Suprapubic skin (tissue), 4 donors: ENCODE data around the gene GARNL3. TPM values are rescaled to one million over a fixed set of nuclear protein-coding genes. Genes with fewer than 3 reads are reported as not detected.

Experiments used
- DNase-seq, 2 donors: peaks; one replicate each; pipeline ENCODE4 v3.0.0-alpha.2; 2019; ENCODE audit warnings: low spot score in 2 of 2
- H3K27ac ChIP-seq: fragments of 200-600 bp; sonication (generic); one replicate; pipeline ENCODE4 v1.5.1; 2019
- H3K27me3 ChIP-seq: fragments of 200-600 bp; sonication (generic); one replicate; pipeline ENCODE4 v1.5.1; 2019
- H3K36me3 ChIP-seq: fragments of 200-600 bp; sonication (generic); one replicate; pipeline ENCODE4 v1.5.1; 2019
- H3K4me1 ChIP-seq: fragments of 200-600 bp; sonication (generic); one replicate; pipeline ENCODE4 v1.5.1; 2019
- H3K4me3 ChIP-seq: fragments of 200-600 bp; sonication (generic); one replicate; pipeline ENCODE4 v1.5.1; 2019; ENCODE audit warnings: mild to moderate bottlenecking
- H3K9me3 ChIP-seq: fragments of 200-600 bp; sonication (generic); one replicate; pipeline ENCODE4 v1.5.1; 2019
- EP300 ChIP-seq: sonication (generic); formaldehyde crosslinking; IDR thresholded peaks from one replicate; pipeline ENCODE4 v1.6.1; 2017; ENCODE audit warnings: antibody characterized with exemption
- POLR2A ChIP-seq, 2 donors: fragments of 450-650 bp; IDR thresholded peaks; one replicate each; pipeline ENCODE4 v1.6.1; 2017; ENCODE audit warnings: antibody characterized with exemption in 2 of 2, mild to moderate bottlenecking in 2 of 2, moderate library complexity in 2 of 2
- POLR2AphosphoS5 ChIP-seq, 3 donors: sonication (generic); formaldehyde crosslinking; IDR thresholded peaks; one replicate each; pipeline ENCODE4 v1.6.1; 2017; ENCODE audit warnings: antibody characterized with exemption in 3 of 3
- WGBS: methylation state at CpG from one replicate; pipeline ENCODE4 v1.1.5; 2018; 5-methylcytosine and 5-hydroxymethylcytosine counted together
- total RNA-seq, 4 donors: library from RNA; depleted of rRNA; stranded (reverse); fragments of >200 nt; gene quantifications; one replicate each; pipeline ENCODE4 v1.1.0, GENCODE V29; 2016
- TF ChIP-seq, protein P1 (sequence below), 2 donors: fragments of 200-600 bp in 1 of 2; fragments of 450-650 bp in 1 of 2; sonication (generic) in 1 of 2; IDR thresholded peaks; one replicate each; pipeline ENCODE4 v1.5.1; 2016 to 2019; ENCODE audit warnings: antibody characterized with exemption in 2 of 2, mild to moderate bottlenecking in 1 of 2, moderate library complexity in 1 of 2

Gene GARNL3
- total RNA-seq, 4 donors from 2014 or later: 12.5 to 23.3 (median 18.4) TPM

DNA sequence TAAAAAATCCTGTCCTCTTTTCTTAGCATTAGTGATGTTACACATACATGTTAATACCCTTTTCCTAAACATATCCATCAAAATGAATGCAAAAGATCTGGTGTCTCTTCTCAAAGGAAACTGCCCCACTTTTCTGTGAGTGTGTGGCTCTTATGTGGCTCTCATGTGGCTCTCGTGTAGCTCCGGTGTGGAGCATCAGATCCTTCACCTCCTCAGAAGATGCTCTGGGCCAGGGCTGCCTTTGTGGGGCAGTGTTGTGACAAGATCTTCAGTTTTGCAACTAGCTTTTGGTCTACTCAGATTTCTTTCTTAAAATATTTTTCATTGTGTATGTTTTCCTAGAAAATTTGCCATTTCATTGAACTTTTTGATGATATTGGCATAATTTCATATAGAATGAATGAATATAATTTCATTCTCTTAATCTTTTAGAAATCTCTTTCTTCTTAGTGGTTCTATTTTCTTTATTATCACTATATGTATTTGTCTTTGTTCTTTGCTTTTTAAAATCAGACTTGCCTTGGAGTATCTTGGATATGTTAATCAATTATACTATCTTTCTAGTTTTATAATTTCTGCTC, 19.4 kb downstream of the GARNL3 start:
- DNase-seq: no peak
- WGBS: 37% methylated on average over 2 of the region's 2 CpGs
- Histone ChIP-seq H3K9me3 (no peaks in the 10 kb centered on the region), H3K27me3 (no peaks in the 10 kb centered on the region), H3K27ac (no peak overlapping the region), H3K36me3 (no peaks in the 10 kb centered on the region), H3K4me3 (no peak overlapping the region), H3K4me1 (no peaks in the 10 kb centered on the region)
- TF ChIP-seq POLR2AphosphoS5 (IDR thresholded peaks at IDR 0.05) (no peak), POLR2A (IDR thresholded peaks at IDR 0.05) (no peak), EP300 (no peak)
- TF ChIP-seq, protein P1, sequence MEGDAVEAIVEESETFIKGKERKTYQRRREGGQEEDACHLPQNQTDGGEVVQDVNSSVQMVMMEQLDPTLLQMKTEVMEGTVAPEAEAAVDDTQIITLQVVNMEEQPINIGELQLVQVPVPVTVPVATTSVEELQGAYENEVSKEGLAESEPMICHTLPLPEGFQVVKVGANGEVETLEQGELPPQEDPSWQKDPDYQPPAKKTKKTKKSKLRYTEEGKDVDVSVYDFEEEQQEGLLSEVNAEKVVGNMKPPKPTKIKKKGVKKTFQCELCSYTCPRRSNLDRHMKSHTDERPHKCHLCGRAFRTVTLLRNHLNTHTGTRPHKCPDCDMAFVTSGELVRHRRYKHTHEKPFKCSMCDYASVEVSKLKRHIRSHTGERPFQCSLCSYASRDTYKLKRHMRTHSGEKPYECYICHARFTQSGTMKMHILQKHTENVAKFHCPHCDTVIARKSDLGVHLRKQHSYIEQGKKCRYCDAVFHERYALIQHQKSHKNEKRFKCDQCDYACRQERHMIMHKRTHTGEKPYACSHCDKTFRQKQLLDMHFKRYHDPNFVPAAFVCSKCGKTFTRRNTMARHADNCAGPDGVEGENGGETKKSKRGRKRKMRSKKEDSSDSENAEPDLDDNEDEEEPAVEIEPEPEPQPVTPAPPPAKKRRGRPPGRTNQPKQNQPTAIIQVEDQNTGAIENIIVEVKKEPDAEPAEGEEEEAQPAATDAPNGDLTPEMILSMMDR (IDR thresholded peaks at IDR 0.05): no peak

DNA sequence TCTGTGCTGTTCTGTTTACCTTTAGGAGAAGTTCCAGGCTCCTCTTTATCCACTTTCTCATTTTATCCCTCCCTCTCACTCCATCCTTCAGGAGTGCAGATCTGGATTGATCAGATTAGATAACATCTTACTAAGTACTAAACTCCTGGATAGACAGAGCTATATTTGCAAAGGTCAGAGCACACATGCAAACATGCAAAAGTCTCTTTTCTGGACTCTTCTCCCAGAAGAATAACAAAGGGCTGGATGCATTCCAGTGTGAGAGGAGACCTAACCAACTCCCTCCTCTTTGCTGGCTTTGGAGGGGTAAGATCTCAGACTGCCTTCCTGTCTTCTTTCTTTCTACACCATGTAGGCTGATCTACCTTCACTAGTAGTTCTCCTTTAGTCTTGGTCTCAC, 21.4 kb downstream of the GARNL3 start:
- Histone ChIP-seq H3K27me3 (no peaks in the 10 kb centered on the region), H3K27ac (no peak overlapping the region), H3K36me3 (no peaks in the 10 kb centered on the region), H3K4me1 (peaks cover 5% of the 10 kb centered on the region), H3K9me3 (no peaks in the 10 kb centered on the region), H3K4me3 (no peak overlapping the region)
- no peak for TF ChIP-seq EP300
- TF ChIP-seq POLR2AphosphoS5 (IDR thresholded peaks at IDR 0.05): no peak
- TF ChIP-seq, protein P1 (IDR thresholded peaks at IDR 0.05): no peak
- no peak for TF ChIP-seq POLR2A (IDR thresholded peaks at IDR 0.05)
- DNase-seq: no peak

DNA sequence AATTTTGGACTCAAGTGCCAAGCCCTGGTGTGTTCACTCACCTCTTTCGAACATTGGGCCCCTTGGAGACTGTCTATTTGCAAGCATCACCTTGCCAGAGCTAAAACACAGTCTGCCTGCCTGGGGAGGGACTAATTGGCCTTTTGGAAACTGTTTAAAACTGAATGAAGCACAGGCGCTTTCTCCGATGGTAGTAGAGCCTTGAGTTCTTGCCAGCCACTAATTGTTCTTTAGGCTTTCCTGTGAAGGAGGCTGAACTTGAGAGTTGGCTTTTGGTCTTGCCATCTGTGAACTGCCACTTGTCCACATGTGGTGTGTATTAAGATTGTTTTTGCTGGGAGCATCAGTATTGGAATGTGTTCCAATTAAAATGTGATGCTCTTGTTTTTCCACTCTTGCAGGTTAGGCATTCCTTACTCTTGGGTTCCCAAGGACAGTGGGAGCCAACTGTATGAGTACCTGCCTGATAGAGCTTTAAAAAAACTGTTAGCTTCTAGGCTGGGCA, 26.0 kb downstream of the GARNL3 start:
- WGBS: 59% methylated on average over 3 of the region's 3 CpGs
- H3K4me3 ChIP-seq: no peak overlapping the region
- H3K27ac ChIP-seq: no peak overlapping the region
- no peaks in the 10 kb centered on the region for H3K9me3 ChIP-seq
- no peaks in the 10 kb centered on the region for H3K27me3 ChIP-seq
- no peak for TF ChIP-seq POLR2A (IDR thresholded peaks at IDR 0.05)
- TF ChIP-seq POLR2AphosphoS5 (IDR thresholded peaks at IDR 0.05): no peak
- TF ChIP-seq, protein P1 (IDR thresholded peaks at IDR 0.05): no peak
- TF ChIP-seq EP300: no peak
- H3K4me1 ChIP-seq: peaks cover 18% of the 10 kb centered on the region
- H3K36me3 ChIP-seq: no peaks in the 10 kb centered on the region
- DNase-seq: no peak

DNA sequence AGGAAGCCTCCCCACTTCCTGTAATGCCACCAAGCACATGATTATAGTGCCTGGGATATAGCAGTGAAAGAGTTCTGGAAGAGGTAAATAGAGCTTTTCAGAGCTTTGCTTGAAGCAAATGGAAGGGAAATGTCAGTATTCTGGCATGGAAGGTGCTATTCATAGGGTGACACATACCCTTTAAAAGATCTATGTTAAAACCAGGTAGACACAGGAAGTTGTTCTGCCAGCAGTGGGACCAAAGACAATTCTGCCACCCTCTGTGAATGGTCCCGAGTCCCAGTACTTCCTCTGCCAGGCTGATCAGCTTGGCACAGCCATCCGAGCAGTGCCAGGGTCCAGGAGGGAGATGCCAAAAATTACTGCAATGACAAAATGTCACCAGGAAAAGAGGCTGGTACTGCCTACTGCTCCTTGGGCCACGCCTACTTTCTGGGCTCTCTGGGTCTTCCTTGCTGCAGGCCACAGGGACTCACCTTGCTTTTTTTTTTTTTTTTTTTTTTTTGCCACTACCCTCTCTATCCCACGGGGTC, 26.7 kb downstream of the GARNL3 start:
- Histone ChIP-seq H3K27me3 (no peaks in the 10 kb centered on the region), H3K9me3 (no peaks in the 10 kb centered on the region), H3K36me3 (no peaks in the 10 kb centered on the region), H3K4me3 (no peak overlapping the region), H3K4me1 (peaks cover 18% of the 10 kb centered on the region), H3K27ac (no peak overlapping the region)
- DNase-seq: no peak
- 75% methylated on average over 4 of the region's 4 CpGs for WGBS
- TF ChIP-seq POLR2AphosphoS5 (IDR thresholded peaks at IDR 0.05) (no peak), EP300 (no peak), POLR2A (IDR thresholded peaks at IDR 0.05) (no peak)
- TF ChIP-seq, protein P1 (IDR thresholded peaks at IDR 0.05): no peak

DNA sequence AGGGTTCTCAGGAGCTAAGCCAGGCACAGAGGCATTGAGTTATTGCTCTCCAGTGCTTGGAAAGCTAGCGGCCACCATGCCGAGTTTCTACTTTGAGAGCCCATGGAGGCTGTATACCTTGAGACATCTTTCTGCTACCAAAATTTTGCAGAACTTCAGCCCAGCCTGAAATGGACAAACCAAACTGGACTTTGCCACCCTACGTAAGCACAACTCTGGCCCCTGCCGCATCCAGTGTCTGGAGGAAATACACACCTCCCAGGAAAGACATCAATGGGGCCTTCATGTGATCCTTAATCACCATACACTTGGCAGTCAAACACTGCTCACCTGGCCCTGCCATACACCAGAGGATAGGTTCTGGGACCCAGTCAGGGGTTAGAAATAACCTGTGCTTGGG, 27.8 kb downstream of the GARNL3 start:
- no peaks in the 10 kb centered on the region for H3K36me3 ChIP-seq
- no peak overlapping the region for H3K4me3 ChIP-seq
- H3K4me1 ChIP-seq: peaks cover 18% of the 10 kb centered on the region
- DNase-seq: no peak
- WGBS: 88% methylated on average over 4 of the region's 4 CpGs
- TF ChIP-seq POLR2AphosphoS5 (IDR thresholded peaks at IDR 0.05): no peak
- no peaks in the 10 kb centered on the region for H3K27me3 ChIP-seq
- no peaks in the 10 kb centered on the region for H3K9me3 ChIP-seq
- no peak overlapping the region for H3K27ac ChIP-seq
